ENCODE data around the gene MLLT3.

MLLT3 gene

GRCh38 chr9:20369391-20369790 is 252.9 kb downstream of the MLLT3 start:
- no peak for TF ChIP-seq POLR2AphosphoS5 (IDR thresholded peaks at IDR 0.05; ENCODE audit: low read depth, low read length)
- no peak for TF ChIP-seq SIN3A (IDR thresholded peaks at IDR 0.05; ENCODE audit: borderline replicate concordance, insufficient read depth, low read length)
- TF ChIP-seq TAF1 (IDR thresholded peaks at IDR 0.05; ENCODE audit: borderline replicate concordance, insufficient read depth, low read length), result no peak
- no peak for TF ChIP-seq FOXP2 (optimal IDR thresholded peaks at IDR 0.05; ENCODE audit: borderline replicate concordance, extremely low read depth, extremely low read length, insufficient read depth)
- no peak for TF ChIP-seq REST (IDR thresholded peaks at IDR 0.05; ENCODE audit: insufficient read depth in 1 of 2, low read depth in 2 of 2, low read length in 2 of 2)

DNA sequence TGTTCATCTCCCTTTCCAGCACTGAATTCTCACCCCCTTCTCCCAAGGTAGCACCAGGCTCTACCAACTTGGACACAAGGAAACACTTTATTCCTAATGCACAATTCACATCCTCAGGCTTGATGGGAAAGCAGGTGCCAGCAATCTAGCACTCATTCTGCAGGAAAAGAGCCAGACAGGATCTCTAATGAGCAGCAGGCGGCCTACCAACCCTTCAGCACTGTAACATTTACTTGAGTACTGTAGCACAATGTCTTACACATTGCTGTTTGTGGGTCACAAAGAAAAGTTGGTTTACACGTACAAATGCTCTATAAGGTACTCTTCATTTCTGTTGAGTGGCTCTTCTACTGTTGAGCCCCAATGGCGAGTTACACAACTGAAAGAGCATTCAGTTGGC is 254.4 kb downstream of the MLLT3 start:
- TF ChIP-seq TAF1 (IDR thresholded peaks at IDR 0.05; ENCODE audit: borderline replicate concordance, insufficient read depth, low read length), result no peak
- TF ChIP-seq FOXP2 (optimal IDR thresholded peaks at IDR 0.05; ENCODE audit: borderline replicate concordance, extremely low read depth, extremely low read length, insufficient read depth), result no peak
- TF ChIP-seq REST (IDR thresholded peaks at IDR 0.05; ENCODE audit: insufficient read depth in 1 of 2, low read depth in 2 of 2, low read length in 2 of 2), result no peak
- no peak for TF ChIP-seq SIN3A (IDR thresholded peaks at IDR 0.05; ENCODE audit: borderline replicate concordance, insufficient read depth, low read length)
- TF ChIP-seq POLR2AphosphoS5 (IDR thresholded peaks at IDR 0.05; ENCODE audit: low read depth, low read length), result no peak

- TF ChIP-seq FOXP2 (optimal IDR thresholded peaks at IDR 0.05; ENCODE audit: borderline replicate concordance, extremely low read depth, extremely low read length, insufficient read depth) (no peak), REST (IDR thresholded peaks at IDR 0.05; ENCODE audit: insufficient read depth in 1 of 2, low read depth in 2 of 2, low read length in 2 of 2) (no peak), SIN3A (IDR thresholded peaks at IDR 0.05; ENCODE audit: borderline replicate concordance, insufficient read depth, low read length) (no peak), TAF1 (IDR thresholded peaks at IDR 0.05; ENCODE audit: borderline replicate concordance, insufficient read depth, low read length) (no peak), POLR2AphosphoS5 (IDR thresholded peaks at IDR 0.05; ENCODE audit: low read depth, low read length) (no peak)
Measured at GRCh38 chr9:20364959-20365358, 257.3 kb downstream of the MLLT3 start.

DNA sequence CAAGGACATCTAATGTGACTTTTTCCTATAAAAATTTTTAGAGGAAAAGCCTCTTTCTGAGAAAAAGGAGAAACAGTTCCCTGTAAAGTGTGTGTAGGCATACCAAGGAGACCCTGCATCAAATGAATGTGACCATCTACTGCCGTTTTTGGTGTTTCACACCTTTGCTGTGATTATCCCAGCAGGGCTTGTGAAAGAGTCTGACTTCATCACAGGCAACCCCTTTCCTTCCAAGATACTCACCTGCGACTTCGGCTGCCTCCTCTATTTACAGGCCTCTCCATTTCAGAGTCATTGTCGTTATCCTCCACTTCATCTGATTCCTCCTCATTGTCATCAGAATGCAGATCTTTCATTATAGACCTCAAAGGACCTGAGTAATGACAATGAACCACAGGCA is 259.1 kb downstream of the MLLT3 start:
- no peak for TF ChIP-seq TAF1 (IDR thresholded peaks at IDR 0.05; ENCODE audit: borderline replicate concordance, insufficient read depth, low read length)
- no peak for TF ChIP-seq SIN3A (IDR thresholded peaks at IDR 0.05; ENCODE audit: borderline replicate concordance, insufficient read depth, low read length)
- no peak for TF ChIP-seq FOXP2 (optimal IDR thresholded peaks at IDR 0.05; ENCODE audit: borderline replicate concordance, extremely low read depth, extremely low read length, insufficient read depth)
- no peak for TF ChIP-seq REST (IDR thresholded peaks at IDR 0.05; ENCODE audit: insufficient read depth in 1 of 2, low read depth in 2 of 2, low read length in 2 of 2)
- TF ChIP-seq POLR2AphosphoS5 (IDR thresholded peaks at IDR 0.05; ENCODE audit: low read depth, low read length), result no peak

Data from PFSK-1 (cell line).